CD8-positive, alpha-beta memory T cell (primary cell): ENCODE measurements around the gene AFF2. TPM values are rescaled to one million over a fixed set of nuclear protein-coding genes. Genes with fewer than 3 reads are reported as not detected.

Source experiments
- CTCF ChIA-PET: fragments of 350-600 bp; sonication (Branson Sonifier 250); formaldehyde crosslinking; loops from one replicate; lab custom pipeline; 2021; ENCODE audit warnings: antibody characterized with exemption; lab: Charles Lee
- POLR2A ChIA-PET: fragments of 350-600 bp; sonication (Branson Sonifier 250); formaldehyde crosslinking; loops from one replicate; lab custom pipeline; 2021; ENCODE audit warnings: antibody characterized with exemption; lab: Charles Lee
- DNase-seq, 5 donors: peaks; one replicate each; pipeline versions ENCODE4 v3.0.0 to v3.0.0-alpha.2; 2020 to 2022; ENCODE audit warnings: mixed read lengths in 1 of 5
- H3K27ac ChIP-seq: one replicate; pipeline ENCODE4 v1.7.0; 2013; ENCODE audit warnings: low read depth, mild to moderate bottlenecking, low read length, moderate library complexity
- H3K27me3 ChIP-seq: 2 replicates; pipeline ENCODE4 v1.7.0; 2013; ENCODE audit warnings: low read length, mild to moderate bottlenecking; ENCODE audit not compliant: insufficient read depth, poor library complexity, severe bottlenecking
- H3K36me3 ChIP-seq: 2 replicates; pipeline ENCODE4 v1.7.0; 2013; ENCODE audit warnings: mild to moderate bottlenecking, low read length, moderate library complexity; ENCODE audit not compliant: insufficient read depth
- H3K4me1 ChIP-seq: 2 replicates; pipeline ENCODE4 v1.7.0; 2013; ENCODE audit warnings: mild to moderate bottlenecking, low read length, moderate library complexity; ENCODE audit not compliant: insufficient read depth
- H3K4me3 ChIP-seq: 2 replicates; pipeline ENCODE4 v1.7.0; 2013; ENCODE audit warnings: mild to moderate bottlenecking, low read length
- H3K9me3 ChIP-seq: 2 replicates; pipeline ENCODE4 v1.7.0; 2013; ENCODE audit warnings: mild to moderate bottlenecking, low read length
- H3K27ac Mint-ChIP-seq, 8 donors: one replicate each; pipeline ENCODE4 v1.8.0; 2020 to 2021; ENCODE audit warnings: mixed read lengths in 8 of 8, mild to moderate bottlenecking in 6 of 8, inconsistent platforms in 3 of 8, moderate library complexity in 3 of 8
- H3K27me3 Mint-ChIP-seq, 2 donors: one replicate each; pipeline ENCODE4 v1.8.0; 2020 to 2021; ENCODE audit warnings: mixed read lengths in 2 of 2, mild to moderate bottlenecking in 1 of 2, moderate library complexity in 1 of 2
- H3K36me3 Mint-ChIP-seq, 3 donors: one replicate each; pipeline ENCODE4 v1.8.0; 2020 to 2021; ENCODE audit warnings: mixed read lengths in 3 of 3, inconsistent platforms in 1 of 3, mild to moderate bottlenecking in 1 of 3
- H3K4me1 Mint-ChIP-seq, 3 donors: one replicate each; pipeline ENCODE4 v1.8.0; 2020 to 2021; ENCODE audit warnings: mixed read lengths in 3 of 3, inconsistent platforms in 1 of 3, mild to moderate bottlenecking in 1 of 3
- H3K4me3 Mint-ChIP-seq, 7 donors: one replicate each; pipeline ENCODE4 v1.8.0; 2020 to 2021; ENCODE audit warnings: mixed read lengths in 7 of 7, mild to moderate bottlenecking in 6 of 7, moderate library complexity in 4 of 7, inconsistent platforms in 2 of 7
- H3K9me3 Mint-ChIP-seq, 5 donors: one replicate each; pipeline ENCODE4 v1.8.0; 2020 to 2022; ENCODE audit warnings: mixed read lengths in 5 of 5, mild to moderate bottlenecking in 3 of 5, moderate library complexity in 2 of 5, inconsistent platforms in 1 of 5
- polyA plus RNA-seq: library from polyadenylated mRNA; unstranded; fragments of 300-500 nt; fragmentation: Illumina TruSeq; gene quantifications from one replicate; pipeline ENCODE4 v1.2.3, GENCODE V29; 2021
- total RNA-seq, 2 experiments: library from RNA; stranded (reverse); gene quantifications; one replicate each; pipeline ENCODE4 v1.2.3, GENCODE V29; 2021

Gene AFF2
- total and polyA plus RNA-seq, 3 experiments from 2014 or later = 0.27 to 0.33 TPM; not detected in 1

DNA sequence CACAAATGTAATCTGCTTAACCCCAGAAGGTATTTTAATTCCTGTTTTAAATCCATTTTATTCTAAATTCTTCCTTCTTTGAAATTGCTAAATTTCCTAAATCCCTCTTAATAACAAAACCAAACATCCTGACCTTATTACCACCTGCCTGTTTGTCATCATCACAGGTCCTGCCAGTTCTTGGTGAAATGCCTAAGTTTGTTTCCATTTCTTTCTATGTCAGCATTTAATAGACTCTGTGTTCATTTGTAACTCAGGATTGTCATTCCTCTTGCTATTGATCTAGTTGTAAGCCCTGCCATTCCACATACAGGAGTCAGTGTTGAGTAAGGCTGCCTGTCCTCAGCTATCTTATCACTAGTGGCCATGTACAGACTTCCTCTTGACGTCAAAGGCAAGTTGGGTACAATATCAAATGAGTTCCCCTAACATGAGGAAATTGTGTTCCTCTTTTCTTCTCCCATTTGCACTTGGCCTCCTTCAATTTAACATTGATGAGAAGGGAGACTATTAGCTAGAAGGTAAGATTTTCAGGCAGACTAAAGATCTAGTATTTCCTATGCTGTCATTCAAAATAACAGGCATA, 440.1 kb downstream of the AFF2 start:
- no peak overlapping the region for H3K4me3 Mint-ChIP-seq
- H3K36me3 Mint-ChIP-seq = no peaks in the 10 kb centered on the region
- Histone ChIP-seq H3K4me1 (no peaks in the 10 kb centered on the region), H3K36me3 (no peaks in the 10 kb centered on the region), H3K27ac (no peak overlapping the region), H3K4me3 (no peak overlapping the region), H3K9me3 (no peaks in the 10 kb centered on the region), H3K27me3 (no peaks in the 10 kb centered on the region)
- no peaks in the 10 kb centered on the region for H3K27me3 Mint-ChIP-seq
- H3K27ac Mint-ChIP-seq = no peak overlapping the region
- no peaks in the 10 kb centered on the region for H3K4me1 Mint-ChIP-seq
- DNase-seq = no peak
- no peaks in the 10 kb centered on the region for H3K9me3 Mint-ChIP-seq
- CTCF ChIA-PET = no interaction called here
- POLR2A ChIA-PET = no interaction called here

DNA sequence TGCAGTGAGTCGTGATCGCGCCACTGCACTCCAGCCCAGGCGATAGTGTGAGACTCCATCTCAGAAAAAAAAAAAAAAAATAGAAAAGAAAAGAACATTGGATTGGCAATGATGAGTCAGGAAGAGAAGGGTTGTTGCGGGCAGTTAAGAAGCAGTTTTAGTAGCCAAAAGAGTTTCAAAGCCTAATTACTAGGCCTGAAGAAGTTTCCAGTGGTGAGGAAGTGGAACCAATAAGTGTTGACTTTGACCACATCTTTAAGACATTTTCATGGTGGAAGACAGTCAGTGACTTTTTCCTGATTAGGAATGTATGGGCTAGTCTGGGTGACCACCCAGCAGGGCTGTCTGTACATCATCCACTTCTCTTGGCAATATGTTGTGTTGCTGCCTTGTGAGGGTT, 442.3 kb downstream of the AFF2 start:
- Histone ChIP-seq H3K27me3 (no peaks in the 10 kb centered on the region), H3K4me3 (no peak overlapping the region), H3K36me3 (no peaks in the 10 kb centered on the region), H3K9me3 (no peaks in the 10 kb centered on the region), H3K4me1 (no peaks in the 10 kb centered on the region), H3K27ac (no peak overlapping the region)
- no peaks in the 10 kb centered on the region for H3K27me3 Mint-ChIP-seq
- ChIA-PET POLR2A (no interaction called here), CTCF (no interaction called here)
- no peak overlapping the region for H3K4me3 Mint-ChIP-seq
- H3K4me1 Mint-ChIP-seq = no peaks in the 10 kb centered on the region
- no peaks in the 10 kb centered on the region for H3K36me3 Mint-ChIP-seq
- H3K9me3 Mint-ChIP-seq = no peaks in the 10 kb centered on the region
- DNase-seq = no peak
- no peak overlapping the region for H3K27ac Mint-ChIP-seq

DNA sequence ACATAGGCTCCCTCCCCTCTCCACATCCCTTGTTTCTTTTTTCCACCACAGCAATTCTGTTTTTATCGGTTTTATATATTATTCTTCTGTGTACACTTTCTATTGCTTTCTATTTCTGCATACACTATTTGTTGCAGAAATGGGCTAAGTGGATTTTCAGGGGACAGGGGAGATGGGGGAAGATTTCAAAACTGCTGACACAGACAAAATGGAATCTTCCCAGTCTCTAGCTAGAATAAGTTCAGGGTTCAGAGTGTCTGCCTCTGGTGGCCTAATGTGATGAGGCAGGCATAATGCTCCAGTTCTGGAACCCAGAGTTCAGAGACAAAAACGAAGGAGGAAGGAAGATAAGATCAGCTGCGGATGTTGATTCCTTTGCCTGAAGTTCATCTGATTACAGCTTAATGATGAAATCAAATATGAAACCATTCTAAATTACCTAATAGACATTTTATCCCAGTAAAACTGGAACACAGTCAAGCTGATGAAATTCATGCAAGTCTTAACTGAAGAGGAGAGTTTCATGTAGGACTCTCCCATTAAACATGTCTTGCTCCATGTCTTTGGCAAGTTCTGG, 447.1 kb downstream of the AFF2 start:
- H3K27me3 ChIP-seq = no peaks in the 10 kb centered on the region
- no peaks in the 10 kb centered on the region for H3K9me3 Mint-ChIP-seq
- no peak overlapping the region for H3K4me3 Mint-ChIP-seq
- DNase-seq = no peak
- CTCF ChIA-PET = no interaction called here
- no peaks in the 10 kb centered on the region for H3K36me3 ChIP-seq
- H3K4me1 Mint-ChIP-seq = no peaks in the 10 kb centered on the region
- H3K4me1 ChIP-seq = no peaks in the 10 kb centered on the region
- no peak overlapping the region for H3K27ac Mint-ChIP-seq
- no peaks in the 10 kb centered on the region for H3K9me3 ChIP-seq
- H3K36me3 Mint-ChIP-seq = no peaks in the 10 kb centered on the region
- no peak overlapping the region for H3K27ac ChIP-seq
- no peaks in the 10 kb centered on the region for H3K27me3 Mint-ChIP-seq
- H3K4me3 ChIP-seq = no peak overlapping the region
- POLR2A ChIA-PET = no interaction called here

DNA sequence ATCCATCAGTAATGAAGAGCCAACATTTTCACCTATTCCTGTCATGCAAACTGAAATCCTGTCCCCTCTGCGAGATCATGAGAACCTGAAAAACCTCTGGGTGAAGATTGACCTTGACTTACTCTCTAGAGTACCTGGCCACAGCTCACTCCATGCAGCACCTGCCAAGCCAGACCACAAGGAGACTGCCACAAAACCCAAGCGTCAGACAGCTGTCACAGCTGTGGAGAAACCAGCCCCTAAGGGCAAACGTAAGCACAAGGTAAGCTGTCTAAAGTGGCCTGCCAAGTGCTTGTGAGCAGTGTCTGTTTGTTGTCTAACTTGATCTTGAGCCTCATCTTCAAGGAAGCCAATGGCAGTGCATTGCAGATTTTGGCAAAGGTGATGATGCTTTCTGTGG, 455.9 kb downstream of the AFF2 start:
- Histone ChIP-seq H3K27ac (no peak overlapping the region), H3K4me3 (no peak overlapping the region), H3K9me3 (no peaks in the 10 kb centered on the region), H3K27me3 (no peaks in the 10 kb centered on the region), H3K36me3 (no peaks in the 10 kb centered on the region), H3K4me1 (no peaks in the 10 kb centered on the region)
- no peak for DNase-seq
- Mint-ChIP-seq H3K9me3 (no peaks in the 10 kb centered on the region), H3K27me3 (peaks cover 0 to 3% of the 10 kb centered on the region in 2 donors), H3K4me3 (no peak overlapping the region), H3K36me3 (no peaks in the 10 kb centered on the region), H3K27ac (no peak overlapping the region), H3K4me1 (no peaks in the 10 kb centered on the region)
- ChIA-PET POLR2A (no interaction called here), CTCF (no interaction called here)

DNA sequence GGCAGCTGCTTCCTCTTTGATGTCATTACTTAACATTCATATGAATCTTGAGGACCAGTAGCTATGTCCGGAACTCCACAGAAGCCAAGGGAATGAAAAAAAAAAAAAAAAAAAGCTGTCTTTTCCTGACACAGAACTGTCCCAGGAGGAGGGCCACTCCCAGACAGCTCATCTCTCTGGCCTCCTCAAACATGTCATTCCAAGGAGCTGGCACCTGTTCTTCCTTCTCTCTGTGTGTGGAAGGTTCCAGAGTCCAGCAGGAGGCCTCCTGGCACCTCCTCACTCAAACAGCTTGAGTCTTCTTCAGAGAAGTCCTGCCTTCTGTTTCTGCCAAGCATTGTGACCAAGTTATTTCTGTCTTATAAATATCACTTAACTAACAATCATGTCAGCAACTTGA, 458.5 kb downstream of the AFF2 start:
- no peak overlapping the region for H3K4me3 Mint-ChIP-seq
- Histone ChIP-seq H3K4me1 (no peaks in the 10 kb centered on the region), H3K9me3 (no peaks in the 10 kb centered on the region), H3K27ac (no peak overlapping the region), H3K4me3 (no peak overlapping the region), H3K36me3 (no peaks in the 10 kb centered on the region), H3K27me3 (no peaks in the 10 kb centered on the region)
- H3K4me1 Mint-ChIP-seq = no peaks in the 10 kb centered on the region
- peaks cover 0 to 3% of the 10 kb centered on the region in 2 donors for H3K27me3 Mint-ChIP-seq
- no peaks in the 10 kb centered on the region for H3K9me3 Mint-ChIP-seq
- H3K36me3 Mint-ChIP-seq = no peaks in the 10 kb centered on the region
- no peak for DNase-seq
- H3K27ac Mint-ChIP-seq = no peak overlapping the region
- ChIA-PET CTCF (no interaction called here), POLR2A (no interaction called here)

DNA sequence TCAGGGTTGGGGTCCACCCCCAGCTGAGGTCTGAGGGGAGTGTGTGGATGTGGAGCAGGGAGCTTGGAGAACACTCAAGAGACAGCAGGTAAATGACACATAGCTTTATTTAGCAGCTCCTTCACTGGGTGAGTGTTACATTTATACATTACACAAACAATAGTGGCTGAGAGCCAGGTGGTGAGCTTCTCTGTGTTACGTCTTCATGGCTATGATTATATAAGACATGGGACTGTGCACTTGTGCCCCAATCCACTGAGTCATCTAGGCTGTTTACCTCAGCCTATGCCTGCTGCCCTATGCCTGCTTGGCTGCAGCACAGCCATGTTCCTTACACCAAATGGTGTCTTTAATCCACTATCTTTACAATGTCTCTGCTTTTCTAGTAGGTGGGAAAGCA, 459.6 kb downstream of the AFF2 start:
- Histone ChIP-seq H3K27me3 (no peaks in the 10 kb centered on the region), H3K27ac (no peak overlapping the region), H3K36me3 (no peaks in the 10 kb centered on the region), H3K4me1 (no peaks in the 10 kb centered on the region), H3K9me3 (no peaks in the 10 kb centered on the region), H3K4me3 (no peak overlapping the region)
- no peak overlapping the region for H3K4me3 Mint-ChIP-seq
- H3K27me3 Mint-ChIP-seq = peaks cover 0 to 3% of the 10 kb centered on the region in 2 donors
- POLR2A ChIA-PET = no interaction called here
- no peaks in the 10 kb centered on the region for H3K9me3 Mint-ChIP-seq
- H3K36me3 Mint-ChIP-seq = no peaks in the 10 kb centered on the region
- DNase-seq = no peak
- H3K27ac Mint-ChIP-seq = peak overlapping the region in 1 of 8 donors; percentile 85
- H3K4me1 Mint-ChIP-seq = no peaks in the 10 kb centered on the region
- CTCF ChIA-PET = no interaction called here

DNA sequence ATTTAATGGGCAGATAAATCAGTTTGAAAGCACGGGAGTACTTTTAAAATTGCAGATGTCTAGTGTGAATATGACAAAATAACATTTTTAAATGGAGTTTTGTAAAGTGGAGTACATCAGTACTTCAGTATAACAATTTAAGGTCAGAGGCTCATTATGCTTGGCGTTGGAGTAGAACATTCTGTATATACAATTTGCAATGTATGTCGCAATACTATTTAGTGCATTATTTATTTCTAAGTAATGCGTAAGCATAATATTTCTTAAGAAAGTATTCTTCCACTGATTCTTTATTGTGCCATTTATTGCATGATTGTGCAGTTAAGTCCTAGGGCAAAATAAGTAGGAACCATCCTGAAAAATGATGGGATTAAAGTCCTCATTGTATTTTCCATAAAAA, 461.6 kb downstream of the AFF2 start:
- Histone ChIP-seq H3K36me3 (no peaks in the 10 kb centered on the region), H3K4me3 (no peak overlapping the region), H3K4me1 (no peaks in the 10 kb centered on the region), H3K27me3 (no peaks in the 10 kb centered on the region), H3K9me3 (no peaks in the 10 kb centered on the region), H3K27ac (no peak overlapping the region)
- no peak for DNase-seq
- Mint-ChIP-seq H3K4me3 (no peak overlapping the region), H3K27me3 (peaks cover 0 to 6% of the 10 kb centered on the region in 2 donors), H3K27ac (no peak overlapping the region), H3K4me1 (no peaks in the 10 kb centered on the region), H3K9me3 (no peaks in the 10 kb centered on the region), H3K36me3 (no peaks in the 10 kb centered on the region)
- ChIA-PET POLR2A (no interaction called here), CTCF (no interaction called here)

DNA sequence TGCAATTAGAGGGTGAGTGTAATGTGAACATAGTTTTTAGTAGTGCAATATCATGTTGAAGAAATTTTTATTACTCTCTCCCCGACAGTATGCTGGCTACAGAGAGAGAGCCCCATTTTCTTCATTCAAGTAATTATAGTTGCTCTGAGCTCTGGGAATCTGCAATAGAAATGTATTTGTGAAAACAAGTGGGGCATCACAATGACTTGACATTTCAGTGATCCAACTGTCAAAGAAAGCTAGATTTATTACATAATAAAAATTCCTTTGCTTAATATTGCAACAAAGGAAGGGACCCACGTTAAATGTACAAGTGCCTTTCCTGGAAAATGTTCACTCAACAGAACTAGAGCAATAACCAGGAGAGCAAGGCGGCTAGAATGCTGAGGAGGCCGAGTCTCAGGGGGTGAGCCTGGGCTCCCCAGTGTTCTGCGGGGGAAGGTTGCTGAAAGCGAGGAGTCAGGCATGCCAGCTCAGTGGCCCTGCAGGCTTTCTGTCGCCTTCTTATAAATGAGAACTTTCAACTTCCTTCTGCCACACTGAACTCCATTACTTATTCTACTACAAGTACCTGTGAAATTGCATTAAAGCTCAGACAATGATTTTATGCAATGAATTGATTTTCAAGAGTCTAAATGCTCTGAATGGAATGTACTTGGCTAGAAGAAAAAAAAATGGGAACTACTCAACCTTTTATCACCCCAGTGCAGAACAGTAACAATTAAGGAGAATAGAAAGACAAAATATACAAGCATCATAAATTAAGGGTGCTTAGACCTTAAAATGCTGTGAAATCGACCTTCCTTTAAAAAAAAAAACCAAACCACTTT, 476.4 kb downstream of the AFF2 start:
- no peaks in the 10 kb centered on the region for H3K36me3 Mint-ChIP-seq

More for the DNA sequence above, 476.4 kb downstream of the AFF2 start:
- Mint-ChIP-seq H3K27me3 (no peaks in the 10 kb centered on the region), H3K9me3 (peaks cover 0 to 3% (median 0%) of the 10 kb centered on the region in 5 donors), H3K4me1 (no peaks in the 10 kb centered on the region), H3K4me3 (no peak overlapping the region), H3K27ac (no peak overlapping the region)
- Histone ChIP-seq H3K9me3 (no peaks in the 10 kb centered on the region), H3K36me3 (no peaks in the 10 kb centered on the region), H3K27me3 (no peaks in the 10 kb centered on the region), H3K27ac (no peak overlapping the region), H3K4me1 (no peaks in the 10 kb centered on the region), H3K4me3 (no peak overlapping the region)
- DNase-seq = no peak
- ChIA-PET POLR2A (no interaction called here), CTCF (no interaction called here)
